C4-2B (cell line): ENCODE measurements around the gene MED25.

Experiments
- ZFX ChIP-seq: fragments of 450-650 bp; IDR thresholded peaks from 2 replicates; pipeline ENCODE4 v1.6.1; 2017
- TF ChIP-seq, protein P1 (sequence below): fragments of 450-650 bp; conservative IDR thresholded peaks from 2 replicates; pipeline ENCODE4 v1.5.1; 2017; ENCODE audit warnings: mild to moderate bottlenecking

DNA sequence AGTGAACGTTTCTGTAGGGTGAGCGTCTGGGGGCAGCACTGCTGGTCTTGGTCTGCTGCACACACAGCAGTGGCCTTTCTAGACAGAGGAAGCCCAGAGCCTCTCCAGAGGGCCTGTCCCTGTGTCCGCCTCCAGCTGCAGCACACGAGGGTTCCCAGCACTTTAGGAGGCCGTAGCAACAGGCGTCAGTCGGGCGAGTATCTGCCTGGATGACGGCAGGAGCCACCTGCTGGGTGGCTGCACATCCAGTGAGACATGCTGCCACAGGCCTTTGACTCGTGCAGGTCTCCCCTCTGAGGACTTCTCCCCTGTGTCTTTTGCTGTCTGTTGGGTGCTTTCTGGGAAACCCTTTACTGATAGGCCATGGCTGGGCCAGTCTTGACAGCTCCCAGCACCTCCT lies 29.2 kb upstream of the MED25 start:
- TF ChIP-seq, protein P1, sequence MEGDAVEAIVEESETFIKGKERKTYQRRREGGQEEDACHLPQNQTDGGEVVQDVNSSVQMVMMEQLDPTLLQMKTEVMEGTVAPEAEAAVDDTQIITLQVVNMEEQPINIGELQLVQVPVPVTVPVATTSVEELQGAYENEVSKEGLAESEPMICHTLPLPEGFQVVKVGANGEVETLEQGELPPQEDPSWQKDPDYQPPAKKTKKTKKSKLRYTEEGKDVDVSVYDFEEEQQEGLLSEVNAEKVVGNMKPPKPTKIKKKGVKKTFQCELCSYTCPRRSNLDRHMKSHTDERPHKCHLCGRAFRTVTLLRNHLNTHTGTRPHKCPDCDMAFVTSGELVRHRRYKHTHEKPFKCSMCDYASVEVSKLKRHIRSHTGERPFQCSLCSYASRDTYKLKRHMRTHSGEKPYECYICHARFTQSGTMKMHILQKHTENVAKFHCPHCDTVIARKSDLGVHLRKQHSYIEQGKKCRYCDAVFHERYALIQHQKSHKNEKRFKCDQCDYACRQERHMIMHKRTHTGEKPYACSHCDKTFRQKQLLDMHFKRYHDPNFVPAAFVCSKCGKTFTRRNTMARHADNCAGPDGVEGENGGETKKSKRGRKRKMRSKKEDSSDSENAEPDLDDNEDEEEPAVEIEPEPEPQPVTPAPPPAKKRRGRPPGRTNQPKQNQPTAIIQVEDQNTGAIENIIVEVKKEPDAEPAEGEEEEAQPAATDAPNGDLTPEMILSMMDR: no peak
- TF ChIP-seq ZFX: no peak
